Measurements from ENCODE around the gene TMEM200C. TPM values are rescaled to one million over a fixed set of nuclear protein-coding genes. Genes with fewer than 3 reads are reported as not detected.
A peak's percentile ranks its signal among the peaks of the same experiment; 100 is the strongest.

The TMEM200C gene
- total RNA-seq, 6 experiments from 2014 or later, result not detected

- no peak overlapping the region for H3K27ac Mint-ChIP-seq
- H3K9me3 Mint-ChIP-seq, result no peaks in the 10 kb centered on the region
- TF ChIP-seq, protein P1, sequence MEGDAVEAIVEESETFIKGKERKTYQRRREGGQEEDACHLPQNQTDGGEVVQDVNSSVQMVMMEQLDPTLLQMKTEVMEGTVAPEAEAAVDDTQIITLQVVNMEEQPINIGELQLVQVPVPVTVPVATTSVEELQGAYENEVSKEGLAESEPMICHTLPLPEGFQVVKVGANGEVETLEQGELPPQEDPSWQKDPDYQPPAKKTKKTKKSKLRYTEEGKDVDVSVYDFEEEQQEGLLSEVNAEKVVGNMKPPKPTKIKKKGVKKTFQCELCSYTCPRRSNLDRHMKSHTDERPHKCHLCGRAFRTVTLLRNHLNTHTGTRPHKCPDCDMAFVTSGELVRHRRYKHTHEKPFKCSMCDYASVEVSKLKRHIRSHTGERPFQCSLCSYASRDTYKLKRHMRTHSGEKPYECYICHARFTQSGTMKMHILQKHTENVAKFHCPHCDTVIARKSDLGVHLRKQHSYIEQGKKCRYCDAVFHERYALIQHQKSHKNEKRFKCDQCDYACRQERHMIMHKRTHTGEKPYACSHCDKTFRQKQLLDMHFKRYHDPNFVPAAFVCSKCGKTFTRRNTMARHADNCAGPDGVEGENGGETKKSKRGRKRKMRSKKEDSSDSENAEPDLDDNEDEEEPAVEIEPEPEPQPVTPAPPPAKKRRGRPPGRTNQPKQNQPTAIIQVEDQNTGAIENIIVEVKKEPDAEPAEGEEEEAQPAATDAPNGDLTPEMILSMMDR (IDR thresholded peaks at IDR 0.05), result peak; percentile 85
- DNase-seq, result peak; percentile 48
- H3K36me3 Mint-ChIP-seq (ENCODE audit: low read depth), result no peaks in the 10 kb centered on the region
- H3K4me1 Mint-ChIP-seq (ENCODE audit: low read depth), result no peaks in the 10 kb centered on the region
- H3K27me3 Mint-ChIP-seq (ENCODE audit: insufficient read depth), result no peaks in the 10 kb centered on the region
- no peak overlapping the region for H3K4me3 Mint-ChIP-seq
These were observed 15.8 kb downstream of the TMEM200C start for GRCh38 chr18:5879479-5879882.

GRCh38 chr18:5876891-5877290, 18.4 kb downstream of the TMEM200C start:
- Mint-ChIP-seq H3K4me1 (ENCODE audit: low read depth) (no peaks in the 10 kb centered on the region), H3K27ac (no peak overlapping the region), H3K36me3 (ENCODE audit: low read depth) (no peaks in the 10 kb centered on the region), H3K4me3 (no peak overlapping the region), H3K27me3 (ENCODE audit: insufficient read depth) (no peaks in the 10 kb centered on the region), H3K9me3 (no peaks in the 10 kb centered on the region; the same call in 1 of the 2 replicates)
- TF ChIP-seq, protein P1 (IDR thresholded peaks at IDR 0.05), result no peak
- DNase-seq, result no peak

GRCh38 chr18:5874336-5874735, 21.0 kb downstream of the TMEM200C start:
- peaks cover 4% of the 10 kb centered on the region for H3K9me3 Mint-ChIP-seq
- no peaks in the 10 kb centered on the region for H3K36me3 Mint-ChIP-seq (ENCODE audit: low read depth)
- no peaks in the 10 kb centered on the region for H3K4me1 Mint-ChIP-seq (ENCODE audit: low read depth)
- TF ChIP-seq, protein P1 (IDR thresholded peaks at IDR 0.05), result no peak
- H3K27ac Mint-ChIP-seq, result no peak overlapping the region
- no peak for DNase-seq
- no peaks in the 10 kb centered on the region; the same call in 1 of the 2 replicates for H3K27me3 Mint-ChIP-seq (ENCODE audit: insufficient read depth)
- H3K4me3 Mint-ChIP-seq, result no peak overlapping the region

DNA sequence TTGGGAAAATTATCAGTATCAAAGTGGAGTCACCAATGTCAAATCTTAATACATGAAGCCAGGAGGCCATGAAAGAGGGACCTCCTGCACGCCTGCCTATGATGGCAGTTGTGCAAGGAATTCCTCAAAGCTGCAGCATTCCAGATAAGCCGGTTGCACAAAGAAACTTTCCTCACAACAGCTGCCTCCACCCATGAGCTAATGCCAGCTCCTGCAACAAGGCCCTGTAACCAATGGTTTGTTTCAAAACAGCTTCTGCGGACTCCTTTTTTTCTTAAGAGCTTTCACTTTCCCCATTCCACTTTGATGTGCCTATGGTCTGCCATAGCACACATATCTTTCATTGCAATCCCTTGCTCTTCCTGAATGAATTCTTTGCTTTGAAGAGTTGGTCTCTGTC, 22.4 kb downstream of the TMEM200C start:
- Mint-ChIP-seq H3K27me3 (ENCODE audit: insufficient read depth) (no peaks in the 10 kb centered on the region; the same call in 1 of the 2 replicates), H3K4me1 (ENCODE audit: low read depth) (no peaks in the 10 kb centered on the region), H3K36me3 (ENCODE audit: low read depth) (no peaks in the 10 kb centered on the region), H3K27ac (no peak overlapping the region), H3K9me3 (peaks cover 4% of the 10 kb centered on the region), H3K4me3 (no peak overlapping the region)
- TF ChIP-seq, protein P1 (IDR thresholded peaks at IDR 0.05), result no peak
- DNase-seq, result no peak

DNA sequence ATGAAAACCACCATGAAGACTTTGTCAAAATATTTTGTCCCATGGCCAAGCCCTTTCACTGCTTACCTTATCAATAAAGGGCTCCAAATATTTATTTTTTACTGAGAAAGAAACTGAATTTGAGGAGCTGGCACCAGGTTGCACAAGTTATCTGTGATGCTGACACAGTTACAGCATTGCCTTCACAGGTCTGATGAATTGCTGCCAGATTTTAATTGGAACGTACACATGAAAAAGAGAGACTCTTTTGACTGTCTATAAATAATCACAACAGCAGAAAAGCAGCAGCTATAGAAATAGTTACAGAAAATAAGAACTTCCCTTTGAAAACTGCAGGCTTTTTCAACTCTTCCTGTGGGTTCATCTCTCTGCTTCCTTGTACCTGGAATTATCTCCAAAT, 23.9 kb downstream of the TMEM200C start:
- Mint-ChIP-seq H3K4me3 (no peak overlapping the region), H3K36me3 (ENCODE audit: low read depth) (no peaks in the 10 kb centered on the region), H3K9me3 (peaks cover 4% of the 10 kb centered on the region), H3K4me1 (ENCODE audit: low read depth) (no peaks in the 10 kb centered on the region), H3K27ac (no peak overlapping the region), H3K27me3 (ENCODE audit: insufficient read depth) (no peaks in the 10 kb centered on the region; the same call in 1 of the 2 replicates)
- no peak for DNase-seq
- TF ChIP-seq, protein P1 (IDR thresholded peaks at IDR 0.05), result no peak
